Stimulated activated CD4-positive, alpha-beta T cell treated with anti-CD3 and anti-CD28 coated beads, Interleukin-15, amount 100 ng/mL, for 24 hours (primary cell): ENCODE results near the gene ZC3H12D.

Experiments
- DNase-seq: peaks from one replicate; pipeline ENCODE4 v3.0.0-alpha.2; 2020

The ZC3H12D gene

DNA sequence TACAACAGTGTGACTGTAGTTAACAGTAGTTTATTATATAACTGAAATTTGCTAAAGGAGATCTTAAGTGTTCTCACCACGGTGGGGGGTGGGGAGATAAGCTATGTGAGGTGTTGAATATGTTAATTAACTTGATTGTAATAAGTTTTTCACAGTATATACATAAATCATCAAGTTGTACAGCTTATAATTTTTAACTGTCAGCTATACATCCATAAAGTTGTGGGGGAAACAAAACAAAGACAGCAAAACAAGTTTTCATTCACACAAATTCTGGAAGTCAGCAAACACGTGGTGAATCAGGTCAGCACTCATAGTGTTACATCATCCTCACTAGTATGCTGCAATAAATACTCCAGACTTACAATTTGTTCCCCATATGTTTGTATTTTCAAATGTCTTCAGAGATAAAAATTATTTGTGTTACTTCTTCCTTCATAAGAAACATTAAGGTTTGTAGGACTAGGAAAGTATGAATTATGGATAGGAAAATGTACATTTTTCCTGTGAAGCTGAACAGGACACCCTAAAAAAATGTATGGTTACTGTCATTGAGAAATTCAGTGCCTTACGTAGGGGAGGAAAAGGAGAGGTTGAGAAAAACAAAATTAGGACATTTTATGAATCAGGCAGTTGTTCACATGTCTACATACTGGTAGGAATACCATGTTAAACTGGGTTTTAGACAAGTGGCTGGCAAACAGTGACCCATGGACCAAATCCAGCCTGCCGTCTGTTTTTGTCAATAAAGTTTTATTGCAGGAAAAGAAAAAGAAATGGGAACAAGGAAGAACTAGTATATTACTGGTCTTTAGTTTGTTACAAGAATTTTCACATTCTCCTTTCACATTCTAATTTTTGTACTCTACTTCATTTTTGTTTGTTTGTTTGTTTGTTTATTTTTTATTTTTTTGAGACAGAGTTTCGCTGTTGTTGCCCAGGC lies 78.7 kb downstream of the ZC3H12D start:
- DNase-seq: no peak

DNA sequence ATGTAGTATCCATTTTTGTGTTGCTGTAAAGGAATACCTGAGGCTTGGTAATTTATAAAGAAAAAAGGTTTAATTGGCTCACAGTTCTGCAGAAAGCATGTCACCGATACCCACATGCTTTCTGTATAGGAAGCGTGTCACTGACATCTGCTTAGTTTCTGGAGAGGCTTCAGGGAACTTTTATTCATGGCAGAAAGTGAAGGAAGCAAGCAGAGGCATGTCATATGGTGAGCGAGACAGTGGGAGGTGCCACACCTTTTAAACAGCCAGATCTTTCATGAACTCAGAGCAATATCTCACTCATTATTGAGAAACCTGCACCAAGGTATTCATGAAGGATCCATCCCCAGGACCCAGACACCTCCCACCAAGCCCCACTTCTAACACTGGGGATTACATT lies 81.3 kb downstream of the ZC3H12D start:
- no peak for DNase-seq

DNA sequence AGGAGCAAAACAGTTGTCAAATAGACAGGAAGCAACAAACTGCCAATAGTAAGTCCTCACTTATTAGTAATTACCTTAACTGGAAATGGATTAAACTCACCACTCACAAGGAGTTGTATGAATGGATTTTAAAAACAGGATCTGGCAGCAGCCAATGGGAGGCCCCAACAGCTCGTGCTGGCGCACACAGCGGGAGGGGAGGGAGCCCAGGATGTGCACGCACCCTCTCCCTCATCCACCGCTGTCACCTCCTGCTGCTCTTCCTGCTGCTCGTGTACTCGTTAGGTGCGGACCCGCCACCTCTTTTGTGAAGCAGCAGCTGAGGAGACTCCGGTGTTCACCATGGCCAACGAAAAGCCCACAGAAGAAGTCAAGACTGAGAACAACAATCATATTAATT lies 84.8 kb downstream of the ZC3H12D start, which contains the start of gene SUMO4:
SUMO4 (plus strand) TSS at position 213 of the 400 bp plus-strand sequence; CDS start at position 343, 130 bp downstream.
- no peak for DNase-seq

DNA sequence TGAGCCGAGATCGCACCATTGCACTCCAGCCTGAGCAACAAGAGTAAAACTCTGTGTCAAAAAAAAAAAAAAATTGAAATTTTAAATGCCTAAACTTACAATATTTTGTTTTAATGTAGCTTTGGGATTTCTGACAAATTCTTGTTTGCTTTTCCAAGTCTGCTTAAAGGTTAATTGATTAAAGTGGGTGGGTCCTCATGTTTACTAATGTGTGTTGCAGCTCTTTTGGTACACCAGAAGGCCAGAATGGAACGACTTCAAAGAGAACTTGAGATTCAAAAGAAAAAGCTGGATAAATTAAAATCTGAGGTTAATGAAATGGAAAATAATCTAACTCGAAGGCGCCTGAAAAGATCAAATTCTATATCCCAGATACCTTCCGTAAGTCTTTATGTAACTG lies 87.4 kb downstream of the ZC3H12D start:
- DNase-seq: no peak
